Activated CD8-positive, alpha-beta T cell treated with anti-CD3 and anti-CD28 coated beads, Interleukin-2, amount 10 ng/mL, durations not matched to agents 7 days and 5 days (primary cell): ENCODE data around the gene ARF5. TPM values are rescaled to one million over a fixed set of nuclear protein-coding genes. Genes with fewer than 3 reads are reported as not detected.

Source experiments
- total RNA-seq, 2 experiments: library from RNA; stranded (reverse); gene quantifications; one replicate each; pipeline ENCODE4 v1.2.3, GENCODE V29; 2021

The ARF5 gene
- total RNA-seq, 2 experiments from 2014 or later, result 136 to 138 TPM

Other genes starting within 250 kb of the ARF5 start
- gene ZNF800, start 195.7 kb upstream of the ARF5 start, total RNA-seq, result 10 to 100 TPM; 40.7 to 43.2 TPM
- 10 to 100 TPM; 18.0 to 18.6 TPM for gene GCC1, start 2.8 kb upstream of the ARF5 start, total RNA-seq
- gene FSCN3, start 5.3 kb downstream of the ARF5 start, total RNA-seq, result 1 to 10 TPM in 1 of 2 experiments, under 1 TPM in 1; 0.70 to 1.1 TPM
- not detected for gene PAX4, start 29.7 kb downstream of the ARF5 start, total RNA-seq
- 100 to 1,000 TPM; 169 to 174 TPM for gene SND1, start 63.8 kb downstream of the ARF5 start, total RNA-seq